CD4-positive, alpha-beta T cell (primary cell): Measurements from ENCODE around the gene CACNG7. TPM values are rescaled to one million over a fixed set of nuclear protein-coding genes. Genes with fewer than 3 reads are reported as not detected.
A peak's percentile ranks its signal among the peaks of the same experiment; 100 is the strongest.

Experiments
- ATAC-seq: fragments of 200-7000 bp; cut with Tn5 transposase; one replicate; pipeline ENCODE4 v1.10.0; 2022; ENCODE audit warnings: mild to moderate bottlenecking; ENCODE audit not compliant: poor library complexity
- CTCF ChIA-PET: fragments of 350-600 bp; sonication (Branson Sonifier 250); formaldehyde crosslinking; loops from one replicate; lab custom pipeline; 2021; ENCODE audit warnings: antibody characterized with exemption, inconsistent platforms; lab: Charles Lee
- POLR2A ChIA-PET: fragments of 350-600 bp; sonication (Branson Sonifier 250); formaldehyde crosslinking; loops from one replicate; lab custom pipeline; 2021; ENCODE audit warnings: antibody characterized with exemption, inconsistent platforms; lab: Charles Lee
- DNase-seq, 14 experiments: peaks; one replicate each; pipeline ENCODE4 v3.0.0-alpha.2; 2013 to 2020; ENCODE audit warnings: mixed read lengths in 2 of 14
- H3K27ac ChIP-seq, 2 donors: one replicate each; pipeline versions ENCODE4 v1.5.1 to v1.7.0; 2013; ENCODE audit warnings: low read length in 2 of 2, low read depth in 1 of 2, mild to moderate bottlenecking in 1 of 2
- H3K27me3 ChIP-seq, 2 experiments: 1 replicate in 1 of 2; 2 replicates in 1 of 2; pipeline versions ENCODE4 v1.6.1 to v1.7.0; 2013; ENCODE audit warnings: low read length in 2 of 2, control low read depth in 1 of 2, mild to moderate bottlenecking in 1 of 2, moderate library complexity in 1 of 2; ENCODE audit not compliant: insufficient read depth in 2 of 2, control insufficient read depth in 1 of 2
- H3K36me3 ChIP-seq: one replicate; pipeline ENCODE4 v1.6.1; 2013; ENCODE audit warnings: low read length, control low read depth; ENCODE audit not compliant: insufficient read depth
- H3K4me1 ChIP-seq: one replicate; pipeline ENCODE4 v1.6.1; 2013; ENCODE audit warnings: low read length, control low read depth; ENCODE audit not compliant: insufficient read depth
- H3K4me3 ChIP-seq: one replicate; pipeline ENCODE4 v1.5.1; 2013; ENCODE audit warnings: mild to moderate bottlenecking, low read length, moderate library complexity
- H3K9me3 ChIP-seq, 2 experiments: 1 replicate in 1 of 2; 2 replicates in 1 of 2; pipeline versions ENCODE4 v1.6.1 to v1.7.0; 2013; ENCODE audit warnings: low read length in 2 of 2, mild to moderate bottlenecking in 2 of 2, control low read depth in 1 of 2, moderate library complexity in 1 of 2; ENCODE audit not compliant: control insufficient read depth in 1 of 2, insufficient read depth in 1 of 2
- H3K27ac Mint-ChIP-seq: one replicate; pipeline ENCODE4 v1.8.0; 2020; ENCODE audit warnings: mixed read lengths
- H3K27me3 Mint-ChIP-seq: one replicate; pipeline ENCODE4 v1.8.0; 2021; ENCODE audit warnings: mixed read lengths
- H3K36me3 Mint-ChIP-seq: one replicate; pipeline ENCODE4 v1.8.0; 2021; ENCODE audit warnings: low read depth, mixed read lengths
- H3K4me1 Mint-ChIP-seq: one replicate; pipeline ENCODE4 v1.8.0; 2021; ENCODE audit warnings: low read depth, mixed read lengths
- H3K4me3 Mint-ChIP-seq: one replicate; pipeline ENCODE4 v1.8.0; 2020; ENCODE audit warnings: mild to moderate bottlenecking, mixed read lengths
- H3K9me3 Mint-ChIP-seq: one replicate; pipeline ENCODE4 v1.8.0; 2020; ENCODE audit warnings: mixed read lengths
- intact Hi-C, 2 experiments: fragments of 100-400 bp; cut with DNase I in 1 of 2; cut with micrococcal nuclease in 1 of 2; formaldehyde crosslinking; loops; one replicate each; pipeline versions ENCODE4 v1.15.1 to v1.9.0; 2023 to 2025; cut with DNase I, micrococcal nuclease
- total RNA-seq, 174 experiments: library from RNA in 2 of 174; stranded (reverse) in 2 of 174; gene quantifications; one replicate each; pipeline ENCODE4 v1.2.3 and lab custom pipeline; 2021 to 2026
- TF ChIP-seq, protein P1 (sequence below): fragments of 200-600 bp; IDR thresholded peaks from one replicate; pipeline ENCODE4 v1.8.0; 2022; ENCODE audit warnings: antibody characterized with exemption, mild to moderate bottlenecking

The CACNG7 gene
- total RNA-seq, 2 experiments from 2014 or later: not detected

DNA sequence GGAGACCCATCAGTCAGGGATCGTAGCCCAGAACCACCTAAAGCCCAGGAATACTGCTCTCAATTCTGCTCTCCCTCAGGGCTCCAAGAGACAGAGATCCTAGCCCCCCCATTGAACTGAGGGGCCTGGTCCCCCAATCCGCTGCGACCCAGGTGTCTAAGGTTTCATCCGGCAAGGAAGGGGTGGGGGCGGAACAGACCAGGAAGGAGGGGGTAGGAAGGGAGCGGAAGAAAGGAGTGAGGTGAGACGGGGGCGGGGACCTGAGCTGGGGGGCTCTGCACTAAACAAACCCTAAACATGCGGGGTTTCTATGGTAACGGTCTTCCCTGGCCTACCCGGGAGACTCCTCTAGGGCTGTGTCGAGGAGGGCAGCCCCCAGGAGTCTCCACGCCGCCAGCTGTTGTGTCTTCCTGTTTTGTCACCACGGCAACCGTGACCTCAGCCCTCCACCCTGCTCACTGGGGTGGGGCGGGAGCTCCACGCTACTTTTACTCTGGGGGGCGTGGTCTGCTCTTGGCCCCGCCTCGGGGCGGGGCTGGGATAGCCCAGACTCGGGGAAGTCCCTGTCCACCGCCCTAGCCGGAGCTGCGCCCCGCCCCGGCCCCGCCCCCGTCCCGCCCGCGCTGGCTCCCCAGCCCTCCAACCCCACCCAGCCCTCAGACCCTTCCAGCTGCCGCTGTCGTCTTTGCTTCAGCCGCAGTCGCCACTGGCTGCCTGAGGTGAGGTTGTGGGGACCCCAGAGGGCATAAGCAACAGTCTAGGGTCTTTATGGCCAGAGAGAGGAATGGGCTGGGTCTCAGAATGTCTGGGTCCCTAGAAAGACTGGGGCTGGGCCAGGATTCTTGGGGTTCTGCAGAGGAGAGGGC is 41.6 kb upstream of the CACNG7 start, which contains the start of gene MYADM:
TSS of gene MYADM (plus strand) at position 659 of the 866 bp plus-strand sequence. CDS start 5,647 bp downstream, outside the sequence.
- TF ChIP-seq, protein P1, sequence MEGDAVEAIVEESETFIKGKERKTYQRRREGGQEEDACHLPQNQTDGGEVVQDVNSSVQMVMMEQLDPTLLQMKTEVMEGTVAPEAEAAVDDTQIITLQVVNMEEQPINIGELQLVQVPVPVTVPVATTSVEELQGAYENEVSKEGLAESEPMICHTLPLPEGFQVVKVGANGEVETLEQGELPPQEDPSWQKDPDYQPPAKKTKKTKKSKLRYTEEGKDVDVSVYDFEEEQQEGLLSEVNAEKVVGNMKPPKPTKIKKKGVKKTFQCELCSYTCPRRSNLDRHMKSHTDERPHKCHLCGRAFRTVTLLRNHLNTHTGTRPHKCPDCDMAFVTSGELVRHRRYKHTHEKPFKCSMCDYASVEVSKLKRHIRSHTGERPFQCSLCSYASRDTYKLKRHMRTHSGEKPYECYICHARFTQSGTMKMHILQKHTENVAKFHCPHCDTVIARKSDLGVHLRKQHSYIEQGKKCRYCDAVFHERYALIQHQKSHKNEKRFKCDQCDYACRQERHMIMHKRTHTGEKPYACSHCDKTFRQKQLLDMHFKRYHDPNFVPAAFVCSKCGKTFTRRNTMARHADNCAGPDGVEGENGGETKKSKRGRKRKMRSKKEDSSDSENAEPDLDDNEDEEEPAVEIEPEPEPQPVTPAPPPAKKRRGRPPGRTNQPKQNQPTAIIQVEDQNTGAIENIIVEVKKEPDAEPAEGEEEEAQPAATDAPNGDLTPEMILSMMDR: no peak
- intact Hi-C loops: loop anchor here (1.0 to 10.0 kb wide), 9 partner anchors 15 to 597 kb away; partner anchors contain the start of genes LENG9 (in 2 of the 2), NDUFA3 (in 2 of the 2), OSCAR (in 1 of the 2) and PRKCG (in 1 of the 2)
- POLR2A ChIA-PET: interaction anchor here (0.6 to 3.8 kb wide), 16 partner anchors 10 to 1678 kb away, joined by 3 to 71 read pairs (median 4); partner anchors contain the start of genes CNOT3, LENG8, MBOAT7 and PPP2R1A
- peaks cover 35% of the 10 kb centered on the region for H3K36me3 Mint-ChIP-seq
- peak within 1 kb of the TSS; percentile 99 for H3K4me3 Mint-ChIP-seq
- DNase-seq: peak; percentile 99 to 100 (median 100)
- H3K9me3 ChIP-seq: no peaks in the 10 kb centered on the region
- peaks cover 46% of the 10 kb centered on the region for H3K4me1 Mint-ChIP-seq
- H3K27ac ChIP-seq: peak within 1 kb of the TSS; percentile 97 to 100
- peak within 1 kb of the TSS; percentile 99 for H3K27ac Mint-ChIP-seq
- CTCF ChIA-PET: interaction anchor here (0.7 to 3.0 kb wide), 5 partner anchors 15 to 157 kb away, joined by 3 to 17 read pairs (median 3); partner anchors contain the start of gene PRKCG
- H3K4me1 ChIP-seq: peaks cover 59% of the 10 kb centered on the region
- no peaks in the 10 kb centered on the region for H3K9me3 Mint-ChIP-seq
- peak; percentile 75 for ATAC-seq
- peak within 1 kb of the TSS; percentile 100 for H3K4me3 ChIP-seq
- H3K27me3 Mint-ChIP-seq: no peaks in the 10 kb centered on the region
- no peaks in the 10 kb centered on the region for H3K27me3 ChIP-seq
- H3K36me3 ChIP-seq: peaks cover 6% of the 10 kb centered on the region

DNA sequence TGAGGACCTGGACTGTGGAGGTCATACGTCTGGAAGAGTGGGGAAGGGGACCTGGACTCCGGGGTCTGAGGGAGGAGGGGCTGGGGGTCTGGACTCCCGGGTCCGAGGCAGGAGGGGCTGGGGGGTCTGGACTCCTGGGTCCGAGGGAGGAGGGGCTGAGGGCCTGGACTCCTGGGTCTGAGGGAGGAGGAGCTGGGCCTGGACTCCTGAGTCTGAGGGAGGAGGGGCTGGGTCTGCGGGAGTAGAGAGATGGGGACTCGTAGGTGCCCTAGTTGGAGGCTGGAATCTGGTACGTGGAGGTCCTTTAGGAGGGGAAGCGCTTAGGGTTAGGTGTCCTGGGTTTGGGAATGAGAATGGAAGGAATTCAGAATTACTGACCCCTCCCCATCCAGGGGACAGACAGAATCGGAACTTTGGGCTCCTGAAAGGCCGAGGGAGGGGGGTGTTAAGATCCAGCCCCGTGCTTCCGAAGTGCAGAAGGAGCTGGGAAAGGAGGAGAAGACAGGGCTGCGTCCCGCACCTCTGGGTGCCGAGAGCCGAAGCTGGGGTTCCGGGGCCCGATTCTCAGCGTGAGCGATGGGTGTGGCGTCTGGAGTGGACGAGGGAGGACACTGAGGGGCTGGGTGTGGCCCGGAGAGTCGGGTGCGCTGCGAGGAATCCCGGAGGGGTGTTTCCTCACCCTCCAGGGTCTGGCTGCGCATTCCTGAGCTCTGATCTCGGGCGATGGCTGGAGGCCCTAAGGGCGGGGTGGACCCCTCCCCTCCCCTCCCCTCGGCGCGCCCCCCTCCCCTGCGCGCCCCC is 40.8 kb upstream of the CACNG7 start:
- DNase-seq: peak in 9 of 14 experiments; percentile 28 to 76 (median 45)
- POLR2A ChIA-PET: interaction anchor here (0.8 to 3.8 kb wide), 11 partner anchors 9 to 1679 kb away, joined by 3 to 71 read pairs (median 7); partner anchors contain the start of genes CNOT3, LENG8, MBOAT7 and PPP2R1A
- intact Hi-C loops: loop anchor here (5.0 to 10.0 kb wide), 6 partner anchors 109 to 597 kb away; partner anchors contain the start of genes LENG9 (in 2 of the 2), NDUFA3 (in 1 of the 2), OSCAR (in 1 of the 2) and PRPF31 (in 1 of the 2)
- Mint-ChIP-seq H3K4me3 (peak overlapping the region; percentile 99), H3K27ac (peak overlapping the region; percentile 99), H3K36me3 (peaks cover 44% of the 10 kb centered on the region), H3K27me3 (no peaks in the 10 kb centered on the region), H3K4me1 (peaks cover 54% of the 10 kb centered on the region), H3K9me3 (no peaks in the 10 kb centered on the region)
- H3K4me1 ChIP-seq: peaks cover 67% of the 10 kb centered on the region
- no peaks in the 10 kb centered on the region for H3K27me3 ChIP-seq
- H3K9me3 ChIP-seq: no peaks in the 10 kb centered on the region
- peak overlapping the region; percentile 97 to 100 for H3K27ac ChIP-seq
- peaks cover 13% of the 10 kb centered on the region for H3K36me3 ChIP-seq
- TF ChIP-seq, protein P1: no peak
- peak overlapping the region; percentile 100 for H3K4me3 ChIP-seq
- peak; percentile 0 for ATAC-seq
- CTCF ChIA-PET: interaction anchor here (0.7 to 3.0 kb wide), 3 partner anchors 14 to 75 kb away, joined by 3 to 17 read pairs (median 6); partner anchors contain the start of gene PRKCG
